NCI-H2081 (cell line): ENCODE data around the gene U2AF1L4.

ENCODE experiments used
- DNase-seq, 2 experiments: peaks; one replicate each; lab custom pipeline; 2025; lab: John Stamatoyannopoulos, UW

Gene U2AF1L4, protein sequence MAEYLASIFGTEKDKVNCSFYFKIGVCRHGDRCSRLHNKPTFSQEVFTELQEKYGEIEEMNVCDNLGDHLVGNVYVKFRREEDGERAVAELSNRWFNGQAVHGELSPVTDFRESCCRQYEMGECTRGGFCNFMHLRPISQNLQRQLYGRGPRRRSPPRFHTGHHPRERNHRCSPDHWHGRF

DNA sequence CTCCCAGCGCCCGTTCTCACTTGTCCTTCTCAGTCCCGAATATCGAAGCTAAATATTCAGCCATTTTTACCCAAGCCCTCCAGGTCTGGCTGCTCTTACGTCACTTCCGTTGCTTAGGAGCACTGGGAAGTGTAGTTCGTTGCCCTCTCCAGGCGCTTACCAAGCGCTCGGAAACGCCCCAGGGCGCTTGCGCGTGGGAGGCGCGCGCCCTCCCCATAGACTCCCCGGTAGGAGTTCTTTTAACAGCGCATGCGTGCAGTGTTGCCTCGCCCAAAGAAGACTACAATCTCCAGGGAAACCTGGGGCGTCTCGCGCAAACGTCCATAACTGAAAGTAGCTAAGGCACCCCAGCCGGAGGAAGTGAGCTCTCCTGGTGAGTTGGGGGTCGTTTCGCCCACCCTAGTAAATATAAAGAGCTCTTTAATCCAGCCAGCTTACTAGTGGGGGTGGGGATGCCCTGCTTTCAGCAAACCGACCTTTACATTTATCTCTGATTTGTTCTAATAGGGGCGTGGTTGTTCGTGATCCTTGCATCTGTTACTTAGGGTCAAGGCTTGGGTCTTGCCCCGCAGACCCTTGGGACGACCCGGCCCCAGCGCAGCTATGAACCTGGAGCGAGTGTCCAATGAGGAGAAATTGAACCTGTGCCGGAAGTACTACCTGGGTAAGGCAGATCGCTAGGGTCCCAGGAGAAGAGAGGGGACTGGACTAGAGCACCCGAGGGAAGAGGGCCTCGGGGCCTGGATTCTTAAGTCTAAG is at the start of gene U2AF1L4, which contains the start of gene PSENEN:
Gene U2AF1L4 (minus strand): TSS at position 91 of the 759 bp plus-strand sequence. CDS start 27 bp downstream, at position 64.
Gene PSENEN (plus strand): TSS at position 324 of the 759 bp plus-strand sequence. CDS start 280 bp downstream, at position 604.
- DNase-seq: peak; percentile 98 to 99

DNA sequence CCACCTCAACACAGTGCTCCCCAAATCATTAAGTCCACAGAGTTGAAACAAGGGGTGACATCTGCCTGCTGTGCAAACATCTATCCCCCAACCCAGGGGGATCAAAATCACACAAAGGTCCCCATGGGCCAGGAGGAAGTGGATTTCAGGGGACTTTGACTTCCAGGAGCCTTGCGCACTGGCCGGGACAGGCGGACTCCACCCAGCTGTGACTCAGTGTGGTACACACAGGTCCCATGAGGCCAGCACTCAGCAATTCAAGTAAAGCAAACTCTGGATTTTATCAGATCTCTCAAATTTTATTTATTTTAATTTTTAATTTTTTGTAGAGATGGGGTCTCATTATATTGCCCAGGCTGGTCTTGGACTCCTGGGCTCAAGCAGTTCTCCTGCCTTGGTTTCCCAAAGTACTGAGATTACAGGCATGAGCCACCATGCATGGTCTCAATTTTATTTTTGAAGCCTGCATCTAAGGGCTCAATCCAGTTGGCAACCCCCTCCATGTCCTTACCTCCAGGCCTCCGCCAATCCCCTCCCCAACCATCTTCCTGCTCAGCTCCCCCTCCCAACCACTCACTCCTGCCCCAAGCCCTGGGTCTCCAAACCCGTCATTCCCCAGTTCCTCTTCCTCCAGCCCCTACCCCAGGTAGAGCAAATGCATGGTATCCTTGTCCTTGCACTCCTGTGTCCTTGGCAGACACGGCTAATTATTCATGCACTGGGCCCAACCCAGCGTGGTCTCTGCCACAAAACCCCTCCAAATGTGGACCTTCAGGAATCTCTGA is 48.4 kb upstream of the U2AF1L4 start:
- no peak for DNase-seq

DNA sequence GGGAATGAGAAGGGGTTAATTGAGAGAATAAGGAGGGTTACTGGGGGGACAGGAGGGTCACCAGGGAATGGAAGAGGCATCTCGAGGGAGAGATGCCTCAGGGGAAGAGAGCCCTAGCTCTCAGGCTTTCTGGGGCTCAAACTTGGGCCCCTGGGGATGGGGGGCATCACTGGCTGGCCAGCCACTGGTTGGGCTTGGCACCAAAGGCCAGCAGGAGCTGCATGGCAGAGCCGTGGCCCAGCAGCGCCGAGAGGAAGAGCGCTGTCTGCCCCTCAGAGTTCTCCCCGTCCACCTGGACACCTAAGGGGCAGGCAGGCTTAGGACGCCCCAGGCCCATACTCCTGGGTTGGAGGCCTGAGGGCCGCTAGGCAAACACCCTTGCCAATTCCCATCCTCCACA is 47.7 kb upstream of the U2AF1L4 start:
- no peak for DNase-seq

DNA sequence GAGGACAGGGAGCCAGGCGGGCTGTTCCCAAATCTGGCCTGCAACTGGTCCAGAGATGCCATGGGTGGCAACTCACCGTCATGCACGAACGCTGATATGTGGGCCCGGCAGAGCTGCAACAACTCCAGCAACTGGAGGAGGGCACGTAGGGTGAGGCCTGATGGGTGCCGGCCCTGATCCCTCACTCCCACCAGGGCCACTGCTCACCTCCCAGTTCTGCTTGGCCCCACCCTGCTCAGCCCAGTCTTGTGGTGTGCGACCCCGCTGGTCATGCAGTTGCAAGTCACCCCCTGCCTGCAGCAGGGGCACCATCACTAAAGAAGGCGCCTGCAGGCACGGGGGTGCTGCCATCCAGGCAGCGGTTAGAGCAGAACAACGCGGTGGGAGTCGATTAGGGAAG is 47.1 kb upstream of the U2AF1L4 start:
- DNase-seq: no peak

DNA sequence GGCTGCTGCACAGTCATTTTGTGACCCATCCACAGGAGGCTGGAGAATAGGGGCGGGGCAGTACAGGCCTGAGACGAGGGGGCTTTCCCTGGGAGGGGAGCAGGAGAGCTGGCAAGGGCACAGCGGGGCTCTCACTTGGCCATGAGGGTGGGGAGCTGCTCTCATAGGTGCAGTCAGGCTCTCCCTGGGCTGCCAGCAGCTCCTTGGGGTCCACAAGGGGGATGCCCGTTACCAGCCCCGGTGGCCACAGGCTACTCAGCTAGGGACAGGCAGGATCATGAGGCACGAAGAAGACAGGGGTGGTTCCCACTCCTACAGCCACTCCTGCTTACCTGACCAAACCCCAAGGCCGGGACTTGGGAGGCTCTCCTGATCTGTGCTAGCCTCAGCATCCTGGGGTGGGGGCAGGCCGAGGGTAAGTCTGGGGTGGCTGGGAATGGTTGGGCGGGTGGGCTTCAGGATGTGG is 46.6 kb upstream of the U2AF1L4 start:
- no peak for DNase-seq

DNA sequence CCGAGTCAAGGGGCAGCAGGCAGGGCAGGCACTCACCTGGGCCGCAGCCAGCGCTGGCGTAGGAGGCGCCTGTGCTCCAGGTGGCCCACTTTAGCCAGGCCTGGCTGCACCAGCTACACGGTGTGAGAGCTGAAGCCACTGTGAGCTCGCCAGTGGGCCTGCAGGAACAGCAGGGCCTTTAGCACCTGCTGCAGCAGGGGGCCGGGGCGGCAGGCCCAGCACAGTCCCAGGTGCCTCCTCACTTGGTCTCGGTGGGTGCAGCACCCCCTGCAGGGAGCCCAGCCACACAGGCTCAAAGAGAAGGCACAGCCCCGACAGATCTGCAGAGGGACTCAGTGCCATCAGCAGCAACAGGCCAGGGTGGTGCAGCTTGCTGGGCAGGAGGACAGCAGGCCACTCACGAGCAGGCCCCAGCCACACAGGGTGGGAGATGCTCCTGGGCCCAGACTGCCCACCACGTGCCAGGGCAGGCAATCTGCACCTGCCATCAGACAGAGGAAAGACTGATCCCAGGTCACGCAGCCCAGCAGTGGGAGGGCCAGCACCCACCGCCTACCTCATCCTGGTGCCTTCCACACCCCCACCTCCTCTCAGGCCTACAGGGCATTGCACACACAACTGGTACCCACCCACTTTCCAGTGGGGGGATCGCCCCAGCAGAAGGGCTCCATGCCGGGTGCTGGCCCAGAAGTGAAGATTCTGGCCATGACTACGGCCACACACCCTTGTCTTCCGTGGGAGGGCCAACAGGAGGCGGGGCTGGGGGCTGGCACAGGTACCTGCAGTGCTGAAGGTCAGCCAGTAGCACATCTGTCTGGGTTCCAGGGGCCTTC is 46.0 kb upstream of the U2AF1L4 start:
- peak in 1 of 2 experiments; percentile 18 for DNase-seq

DNA sequence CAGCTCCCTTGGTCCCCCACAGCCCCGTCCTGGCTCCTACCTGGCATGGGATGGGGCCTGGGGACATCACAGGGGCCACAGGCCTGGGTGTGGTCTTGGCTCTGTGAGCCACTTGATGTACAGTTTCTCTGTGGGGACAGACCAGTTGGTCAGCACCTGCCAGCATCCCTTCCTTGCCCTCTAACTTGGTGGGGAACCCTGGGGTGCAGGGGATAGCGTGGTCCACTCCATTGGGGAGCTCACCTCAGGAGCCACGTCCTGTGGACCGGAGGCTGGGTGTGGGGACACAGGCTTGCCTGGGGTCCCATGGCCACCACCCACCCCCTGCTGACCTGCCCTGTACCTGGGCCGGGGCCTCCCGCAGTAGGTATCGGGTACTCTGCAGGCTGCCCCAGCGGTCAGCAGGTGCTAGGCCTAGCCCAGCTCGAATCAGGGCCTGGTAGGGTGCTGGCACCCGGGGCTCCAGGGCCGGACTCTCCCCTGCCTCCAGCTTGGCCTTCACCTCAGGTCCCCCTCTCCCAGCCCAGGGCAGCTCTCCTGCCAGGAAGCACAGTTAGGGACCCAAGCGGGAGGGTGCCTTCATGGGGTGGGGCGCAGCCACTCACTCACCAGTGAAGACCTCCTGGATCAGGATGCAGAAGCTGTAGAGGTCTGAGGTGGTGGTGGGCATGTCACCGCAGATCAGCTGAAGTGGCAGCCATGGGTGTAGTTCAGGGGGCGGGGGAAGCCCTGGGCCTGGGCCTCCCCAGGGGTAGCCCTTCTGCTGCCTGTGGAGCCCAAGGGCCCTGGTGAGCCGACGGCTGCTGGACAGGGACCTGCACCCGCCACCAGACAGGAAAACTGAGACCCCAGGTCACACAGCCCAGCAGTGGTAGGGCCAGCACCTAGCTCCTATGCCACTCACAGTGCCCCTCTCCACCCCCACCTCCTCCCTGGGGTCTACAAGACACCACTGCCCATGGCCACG is 45.0 kb upstream of the U2AF1L4 start:
- no peak for DNase-seq

DNA sequence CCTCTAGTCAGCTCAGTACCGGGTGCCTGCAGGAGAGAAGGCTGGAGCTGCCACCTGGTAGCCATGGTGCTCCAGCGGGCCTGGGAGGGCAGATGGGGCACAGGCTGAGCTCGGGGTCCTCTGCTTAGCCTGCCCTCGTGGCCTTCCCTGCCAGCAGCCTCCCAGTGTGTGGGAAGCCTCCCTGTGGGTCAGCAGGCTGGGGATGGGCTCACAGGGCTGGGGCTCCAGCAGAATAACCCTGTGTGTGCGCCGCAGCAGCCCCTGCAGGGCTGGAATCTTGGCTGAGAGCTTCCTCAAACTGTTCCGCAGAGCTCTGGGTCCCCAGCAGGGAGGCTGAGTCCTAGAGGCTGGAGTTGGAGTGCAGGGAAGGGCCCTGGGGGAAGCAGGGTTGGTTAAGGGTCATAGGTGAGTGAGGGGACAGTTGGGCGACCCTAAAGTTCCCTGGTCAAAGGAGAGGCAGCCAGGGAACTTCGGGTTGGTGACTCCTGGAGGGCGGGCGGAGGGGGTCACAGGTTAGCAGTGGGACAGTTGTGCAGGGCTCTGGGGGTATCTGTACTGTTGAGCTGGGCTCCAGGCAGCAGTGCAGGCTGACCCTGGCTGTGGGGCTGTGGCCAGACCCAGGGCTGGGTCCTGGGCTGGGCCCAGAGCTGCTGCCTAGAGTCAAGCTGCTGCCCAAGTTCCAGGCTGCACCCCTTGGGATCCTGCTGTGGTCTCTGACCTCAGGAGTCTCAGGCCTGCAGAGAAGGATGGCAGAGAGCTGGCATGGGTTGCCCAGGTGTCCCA is 44.2 kb upstream of the U2AF1L4 start:
- no peak for DNase-seq

DNA sequence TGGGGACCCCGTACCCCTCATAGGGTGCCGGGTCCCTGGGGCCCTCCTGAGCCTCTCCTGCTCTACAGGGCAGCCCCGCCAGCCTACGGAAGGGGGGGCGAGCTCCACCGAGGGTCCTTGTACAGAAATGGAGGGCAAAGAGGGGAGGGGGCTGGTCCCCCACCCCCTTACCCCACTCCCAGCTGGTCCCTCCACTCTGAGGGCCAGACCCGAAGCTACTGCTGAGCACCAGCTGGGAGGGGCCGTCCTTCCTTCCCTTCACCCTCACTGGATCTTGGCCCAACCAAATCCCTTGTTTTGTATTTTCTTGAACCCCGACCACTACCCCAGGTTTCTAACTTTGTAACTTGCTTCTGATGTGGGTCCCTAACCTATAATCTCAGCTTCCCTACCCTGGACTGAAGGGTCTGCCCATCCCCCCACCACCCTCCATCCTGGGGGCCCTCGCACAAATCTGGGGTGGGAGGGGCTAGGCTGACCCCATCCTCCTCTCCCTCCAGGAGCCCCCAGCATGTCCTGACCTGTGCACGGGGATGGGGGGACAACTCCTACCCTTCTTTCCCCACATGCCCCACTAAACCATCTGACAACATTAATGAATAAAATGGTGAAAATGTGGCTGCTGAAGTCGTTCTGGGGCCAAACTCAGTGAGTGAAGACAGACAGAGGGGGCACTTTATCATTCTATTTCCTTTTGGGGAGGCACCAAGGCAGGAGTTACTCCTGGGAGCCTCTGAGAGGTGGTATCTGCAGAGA is 43.2 kb upstream of the U2AF1L4 start:
- DNase-seq: no peak

DNA sequence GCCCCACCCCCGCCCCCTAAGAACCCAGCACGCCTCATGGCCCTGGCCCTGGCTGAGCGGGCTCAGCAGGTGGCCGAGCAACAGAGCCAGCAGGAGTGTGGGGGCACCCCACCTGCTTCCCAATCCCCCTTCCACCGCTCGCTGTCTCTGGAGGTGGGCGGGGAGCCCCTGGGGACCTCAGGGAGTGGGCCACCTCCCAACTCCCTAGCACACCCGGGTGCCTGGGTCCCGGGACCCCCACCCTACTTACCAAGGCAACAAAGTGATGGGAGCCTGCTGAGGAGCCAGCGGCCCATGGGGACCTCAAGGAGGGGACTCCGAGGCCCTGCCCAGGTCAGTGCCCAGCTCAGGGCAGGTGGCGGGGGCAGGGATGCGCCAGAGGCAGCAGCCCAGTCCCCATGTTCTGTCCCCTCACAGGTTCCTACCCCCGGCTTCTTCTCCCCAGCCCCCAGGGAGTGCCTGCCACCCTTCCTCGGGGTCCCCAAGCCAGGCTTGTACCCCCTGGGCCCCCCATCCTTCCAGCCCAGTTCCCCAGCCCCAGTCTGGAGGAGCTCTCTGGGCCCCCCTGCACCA is 42.1 kb upstream of the U2AF1L4 start:
- DNase-seq: no peak

DNA sequence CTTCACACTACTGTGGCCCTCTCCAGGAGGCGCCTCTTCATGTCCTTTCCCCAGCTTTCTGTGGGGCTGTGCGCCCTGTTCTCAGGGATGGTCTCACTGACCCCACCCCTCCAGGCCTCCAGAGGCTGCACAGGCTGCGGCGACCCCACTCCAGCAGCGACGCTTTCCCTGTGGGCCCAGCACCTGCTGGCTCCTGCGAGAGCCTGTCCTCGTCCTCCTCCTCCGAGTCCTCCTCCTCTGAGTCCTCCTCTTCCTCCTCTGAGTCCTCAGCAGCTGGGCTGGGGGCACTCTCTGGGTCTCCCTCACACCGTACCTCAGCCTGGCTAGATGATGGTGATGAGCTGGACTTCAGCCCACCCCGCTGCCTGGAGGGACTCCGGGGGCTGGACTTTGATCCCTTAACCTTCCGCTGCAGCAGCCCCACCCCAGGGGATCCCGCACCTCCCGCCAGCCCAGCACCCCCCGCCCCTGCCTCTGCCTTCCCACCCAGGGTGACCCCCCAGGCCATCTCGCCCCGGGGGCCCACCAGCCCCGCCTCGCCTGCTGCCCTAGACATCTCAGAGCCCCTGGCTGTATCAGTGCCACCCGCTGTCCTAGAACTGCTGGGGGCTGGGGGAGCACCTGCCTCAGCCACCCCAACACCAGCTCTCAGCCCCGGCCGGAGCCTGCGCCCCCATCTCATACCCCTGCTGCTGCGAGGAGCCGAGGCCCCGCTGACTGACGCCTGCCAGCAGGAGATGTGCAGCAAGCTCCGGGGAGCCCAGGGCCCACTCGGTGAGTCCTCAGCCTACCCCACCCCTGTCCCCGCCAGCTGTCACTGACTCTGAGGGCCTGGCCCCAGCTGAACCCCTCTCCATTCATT is 41.3 kb upstream of the U2AF1L4 start:
- no peak for DNase-seq

DNA sequence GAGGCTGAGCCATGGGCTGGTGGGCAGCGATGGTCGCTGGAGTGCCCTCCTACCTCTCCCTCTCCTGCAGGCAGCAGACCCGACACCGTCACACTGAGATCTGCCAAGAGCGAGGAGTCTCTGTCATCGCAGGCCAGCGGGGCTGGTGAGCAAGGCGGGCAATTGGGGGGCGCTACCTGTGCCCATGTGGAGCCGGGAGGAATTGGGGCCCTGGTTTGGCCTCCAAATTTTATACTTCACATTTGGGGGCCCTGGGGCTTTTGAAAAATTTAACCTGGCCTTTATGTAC is 40.1 kb upstream of the U2AF1L4 start:
- DNase-seq: no peak

DNA sequence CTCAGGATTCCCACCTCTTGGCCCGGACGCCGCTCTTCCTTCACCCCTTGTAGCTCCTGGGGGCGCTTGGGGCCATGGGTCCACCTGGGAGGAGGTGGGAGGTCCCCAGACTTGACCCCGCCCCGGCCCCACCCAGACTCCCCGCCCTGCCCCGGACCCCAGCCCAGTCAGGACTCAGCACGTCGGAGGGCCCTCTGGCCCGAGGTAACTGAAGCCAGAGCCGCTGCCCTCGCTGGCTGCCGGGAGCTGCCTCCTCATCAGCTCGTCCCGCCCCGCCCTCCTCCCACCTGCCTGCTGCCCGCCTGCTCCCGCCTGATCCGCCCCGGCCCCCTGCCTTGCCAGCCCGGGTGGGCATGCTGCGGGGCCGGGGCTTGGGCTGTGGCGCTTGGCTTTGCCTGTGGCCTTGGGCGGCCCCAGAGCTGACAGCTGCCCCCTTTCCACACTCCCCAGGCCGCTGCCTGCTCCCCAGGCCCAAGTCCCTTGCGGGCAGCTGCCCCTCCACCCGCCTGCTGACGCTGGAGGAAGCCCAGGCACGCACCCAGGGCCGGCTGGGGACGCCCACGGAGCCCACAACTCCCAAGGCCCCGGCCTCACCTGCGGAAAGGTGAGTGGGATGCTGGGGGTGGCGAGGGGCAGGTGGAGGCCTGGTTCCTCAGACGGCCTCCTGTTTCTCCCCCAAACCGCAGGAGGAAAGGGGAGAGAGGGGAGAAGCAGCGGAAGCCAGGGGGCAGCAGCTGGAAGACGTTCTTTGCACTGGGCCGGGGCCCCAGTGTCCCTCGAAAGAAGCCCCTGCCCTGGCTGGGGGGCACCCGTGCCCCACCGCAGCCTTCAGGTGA is 39.5 kb upstream of the U2AF1L4 start:
- no peak for DNase-seq

DNA sequence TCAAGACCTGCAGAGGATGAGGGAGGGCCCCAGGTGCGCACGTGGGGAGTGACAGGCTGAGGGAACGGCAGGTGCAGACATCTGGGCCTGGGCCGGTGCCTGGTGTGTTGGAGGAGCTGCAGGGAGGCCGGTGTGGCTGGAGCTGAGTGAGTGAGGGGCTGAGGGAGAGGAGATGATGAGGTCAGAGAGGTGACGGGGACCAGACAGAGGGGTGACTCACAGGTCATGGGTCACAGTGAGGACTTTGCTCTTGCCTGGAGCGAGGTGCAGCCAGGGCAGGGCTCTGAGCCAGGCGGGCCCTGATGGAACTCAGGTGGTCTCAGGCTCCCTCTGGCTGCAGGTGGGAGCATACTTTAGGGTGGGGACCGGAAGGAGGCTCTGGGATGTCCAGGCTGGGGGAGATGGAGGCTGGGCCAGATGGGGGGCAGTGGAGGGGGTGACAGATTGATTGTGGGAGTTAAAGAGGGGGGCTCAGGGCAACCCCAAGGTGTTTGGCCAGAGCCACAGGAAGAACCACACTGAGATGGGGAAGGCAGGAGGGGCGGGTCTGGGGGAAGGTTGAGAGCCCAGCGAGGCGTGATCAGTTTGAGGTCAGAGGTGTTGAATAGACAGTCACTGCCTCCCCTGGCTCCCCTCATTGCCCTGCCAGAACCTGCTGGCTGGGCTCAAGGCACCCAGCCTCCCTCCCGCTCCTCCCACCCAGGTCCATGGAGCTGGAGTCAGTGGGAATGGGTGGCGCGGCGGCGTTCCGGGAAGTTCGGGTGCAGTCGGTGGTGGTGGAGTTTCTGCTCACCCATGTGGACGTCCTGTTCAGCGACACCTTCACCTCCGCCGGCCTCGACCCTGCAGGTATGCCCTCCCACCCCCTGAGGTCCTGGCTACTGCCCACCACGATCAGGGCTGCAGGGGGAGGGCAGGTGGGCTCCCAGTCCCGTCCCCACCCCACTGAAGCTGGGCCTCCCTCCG is 38.5 kb upstream of the U2AF1L4 start:
- DNase-seq: no peak

DNA sequence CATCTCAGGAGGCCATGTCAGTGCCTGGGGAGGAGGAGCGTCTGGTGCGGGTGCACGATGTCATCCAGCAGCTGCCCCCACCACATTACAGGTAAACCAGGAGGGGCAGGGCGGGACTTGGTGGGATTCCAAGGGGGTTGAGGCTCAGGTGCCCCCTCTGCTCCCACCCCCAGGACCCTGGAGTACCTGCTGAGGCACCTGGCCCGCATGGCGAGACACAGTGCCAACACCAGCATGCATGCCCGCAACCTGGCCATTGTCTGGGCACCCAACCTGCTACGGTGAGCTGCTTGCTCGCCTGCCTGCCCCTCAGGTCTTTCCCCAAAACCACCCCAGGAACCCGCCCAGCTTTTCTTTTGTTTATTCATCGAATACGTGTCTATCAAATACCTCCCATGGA is 37.4 kb upstream of the U2AF1L4 start:
- no peak for DNase-seq

DNA sequence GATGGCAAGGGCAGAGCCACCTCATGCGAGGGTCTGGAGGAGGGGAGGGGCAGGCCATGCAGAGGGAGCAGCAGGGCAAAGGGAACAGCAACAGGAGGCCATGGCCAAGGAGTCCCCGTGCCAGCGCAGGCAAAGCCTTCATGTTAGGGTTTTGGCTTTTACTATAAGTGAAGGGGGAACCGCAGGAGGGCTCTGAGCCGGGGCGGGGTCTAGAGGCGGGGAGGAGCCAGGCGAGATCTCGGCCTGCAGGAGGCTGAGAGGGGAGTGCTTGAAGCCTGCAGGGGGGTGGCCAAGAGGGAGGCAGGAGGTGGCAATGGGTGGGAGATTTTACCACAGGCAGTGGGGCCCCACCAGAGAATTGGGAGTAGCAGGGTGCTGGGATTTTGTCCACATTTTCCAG is 36.4 kb upstream of the U2AF1L4 start:
- no peak for DNase-seq
